GM12891 (cell line): ENCODE data around the gene COL15A1.

Experiments used
- PAX5 ChIP-seq: IDR thresholded peaks from 2 replicates; pipeline ENCODE4 v1.6.1; 2011; ENCODE audit warnings: low read length, moderate library complexity, mild to moderate bottlenecking; ENCODE audit not compliant: insufficient read depth, severe bottlenecking
- POLR2A ChIP-seq: IDR thresholded peaks from 2 replicates; pipeline ENCODE4 v1.6.1; 2011; ENCODE audit warnings: low read depth, low read length, control low read depth
- POLR2AphosphoS5 ChIP-seq: IDR thresholded peaks from 2 replicates; pipeline ENCODE4 v1.6.1; 2011; ENCODE audit warnings: low read depth, low read length, control low read depth
- POU2F2 ChIP-seq: IDR thresholded peaks from 2 replicates; pipeline ENCODE4 v1.6.1; 2011; ENCODE audit warnings: low read depth, mild to moderate bottlenecking, control low read depth, low read length, moderate library complexity
- TAF1 ChIP-seq: IDR thresholded peaks from 2 replicates; pipeline ENCODE4 v1.6.1; 2011; ENCODE audit warnings: low read depth, low read length, control low read depth

GRCh38 chr9:98940276-98940675, 3.4 kb upstream of the COL15A1 start:
- no peak for TF ChIP-seq POLR2A
- no peak for TF ChIP-seq POLR2AphosphoS5
- no peak for TF ChIP-seq TAF1
- TF ChIP-seq PAX5, result no peak
- no peak for TF ChIP-seq POU2F2
